GM18868 (cell line): ENCODE data around the gene PKNOX2.

ENCODE experiments used
- ATAC-seq: cut with Tn5 transposase; IDR thresholded peaks from one replicate; pipeline ENCODE4 v1.9.1; 2021; ENCODE audit warnings: mild to moderate bottlenecking, moderate library complexity; ENCODE audit not compliant: unreplicated experiment

PKNOX2 gene

DNA sequence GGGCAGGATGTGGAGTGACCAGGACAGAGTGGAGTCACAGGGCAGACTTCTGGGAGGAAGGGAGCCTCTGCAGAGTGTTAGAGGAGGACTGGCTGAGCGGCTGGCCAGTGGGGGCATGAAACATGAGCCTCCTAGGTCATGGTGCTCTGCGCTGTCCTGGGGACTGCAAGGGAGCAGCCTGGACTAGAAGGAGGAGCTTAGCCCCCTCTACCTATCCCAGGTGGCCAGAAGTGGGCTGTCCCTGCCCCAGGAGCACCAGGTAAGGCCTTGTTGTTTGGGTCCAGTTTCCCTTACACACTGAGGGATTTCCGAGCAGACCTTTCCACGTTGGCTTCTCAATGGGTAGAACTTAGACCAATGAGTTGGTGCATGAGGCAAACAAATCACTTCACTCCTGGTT lies 7.4 kb downstream of the PKNOX2 start:
- ATAC-seq, result no peak

GRCh38 chr11:125173027-125173426 lies 8.5 kb downstream of the PKNOX2 start:
- ATAC-seq, result no peak

DNA sequence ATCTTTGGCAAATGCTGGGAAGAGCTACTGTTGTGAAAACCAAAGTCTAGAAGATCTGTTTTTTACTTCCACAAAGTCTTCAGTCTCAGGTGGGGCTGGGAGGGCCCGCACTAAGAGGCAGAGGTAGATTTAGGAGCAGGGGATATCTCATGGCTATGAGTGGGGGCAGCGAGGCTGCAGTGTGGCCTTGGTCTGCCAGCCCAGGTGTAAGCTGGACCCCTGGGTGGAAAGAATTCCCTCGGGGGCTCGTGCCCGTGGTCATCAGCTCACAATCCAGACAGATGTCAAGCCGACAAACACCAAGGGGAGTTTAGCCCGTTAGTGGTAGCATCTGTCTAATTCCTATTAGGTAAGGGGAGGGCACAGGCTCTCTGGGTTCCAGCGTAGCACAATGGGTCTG lies 9.0 kb downstream of the PKNOX2 start:
- ATAC-seq, result no peak

GRCh38 chr11:125174057-125174456 lies 9.5 kb downstream of the PKNOX2 start:
- no peak for ATAC-seq

DNA sequence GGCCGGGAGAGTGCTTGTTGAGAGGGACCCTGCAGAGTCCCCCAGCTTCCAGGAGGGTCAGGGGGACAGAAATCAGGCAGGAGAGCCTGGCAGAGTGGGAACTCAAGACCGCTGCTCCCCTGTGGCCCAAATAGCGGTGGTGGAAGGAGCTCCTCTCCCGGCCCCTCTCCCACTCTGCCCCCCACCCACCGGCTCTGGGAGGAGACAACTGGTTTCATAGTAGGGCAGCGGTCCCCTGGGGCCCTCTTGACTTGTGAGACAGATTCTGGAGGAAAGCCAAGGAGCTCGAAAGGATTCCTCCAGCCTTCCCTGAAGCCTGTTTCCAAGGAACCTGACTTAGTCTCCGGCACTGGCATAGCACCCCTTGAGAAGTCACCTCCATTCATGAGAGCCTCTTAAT lies 10.1 kb downstream of the PKNOX2 start:
- no peak for ATAC-seq

DNA sequence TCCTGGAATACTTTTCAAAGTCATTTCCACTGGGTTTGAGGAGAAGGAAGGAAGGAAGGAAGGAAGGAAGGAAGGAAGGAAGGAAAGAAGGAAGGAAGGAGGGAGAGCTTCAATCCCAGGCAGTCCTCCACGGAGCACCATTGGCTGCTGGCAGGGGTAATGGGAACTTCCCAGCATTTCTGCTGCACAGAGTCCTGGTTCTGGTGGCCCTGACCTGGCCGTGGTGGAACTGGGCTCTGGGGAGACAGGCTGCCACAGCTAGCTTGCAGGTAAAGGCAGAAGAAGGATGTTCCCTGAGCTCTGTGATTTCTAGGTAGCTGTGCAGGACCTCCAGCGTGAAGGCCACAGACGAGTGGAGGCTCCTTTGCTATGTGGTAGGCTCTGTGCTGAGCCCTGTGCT lies 10.6 kb downstream of the PKNOX2 start:
- no peak for ATAC-seq

GRCh38 chr11:125175896-125176575 lies 11.5 kb downstream of the PKNOX2 start:
- no peak for ATAC-seq

DNA sequence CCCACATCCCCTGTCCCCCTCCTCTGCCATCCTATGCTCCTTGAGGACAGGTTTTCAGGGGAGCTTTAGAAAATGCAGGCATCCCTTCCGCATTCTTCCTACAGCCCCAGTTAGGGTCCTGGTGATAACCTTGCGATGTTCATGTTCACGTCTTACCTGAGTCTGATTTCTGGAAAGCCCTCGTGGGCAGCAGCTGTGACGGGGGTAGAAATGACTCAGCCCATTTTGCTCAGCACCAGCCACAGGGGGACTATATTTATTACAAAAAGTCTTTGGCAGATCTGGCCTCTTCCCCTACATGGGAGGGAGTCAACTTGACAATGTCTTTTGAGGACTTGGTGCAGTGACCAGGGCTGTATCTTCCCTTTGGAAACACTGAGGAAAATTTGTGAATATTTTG lies 12.3 kb downstream of the PKNOX2 start:
- ATAC-seq, result peak; percentile 86

DNA sequence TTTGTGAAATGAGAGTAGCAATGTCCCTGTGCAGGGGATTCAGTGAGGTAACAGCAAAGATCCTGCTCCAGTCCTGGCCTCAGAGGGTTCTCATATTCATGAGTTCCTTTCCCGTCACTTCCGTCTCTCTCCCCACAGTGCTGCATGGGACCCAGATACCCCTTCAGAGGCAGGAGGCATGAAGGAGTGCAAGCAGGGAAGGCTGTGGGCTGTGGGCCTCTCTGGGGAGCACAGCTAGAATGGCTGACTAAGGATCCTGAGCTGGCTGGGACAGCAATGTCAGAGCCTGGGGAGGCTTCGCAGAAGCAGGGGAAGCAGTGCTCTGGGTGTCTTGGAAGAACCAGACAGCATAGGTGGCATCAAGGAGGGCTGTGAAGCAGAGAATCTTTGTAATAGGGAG lies 13.0 kb downstream of the PKNOX2 start:
- ATAC-seq, result no peak

DNA sequence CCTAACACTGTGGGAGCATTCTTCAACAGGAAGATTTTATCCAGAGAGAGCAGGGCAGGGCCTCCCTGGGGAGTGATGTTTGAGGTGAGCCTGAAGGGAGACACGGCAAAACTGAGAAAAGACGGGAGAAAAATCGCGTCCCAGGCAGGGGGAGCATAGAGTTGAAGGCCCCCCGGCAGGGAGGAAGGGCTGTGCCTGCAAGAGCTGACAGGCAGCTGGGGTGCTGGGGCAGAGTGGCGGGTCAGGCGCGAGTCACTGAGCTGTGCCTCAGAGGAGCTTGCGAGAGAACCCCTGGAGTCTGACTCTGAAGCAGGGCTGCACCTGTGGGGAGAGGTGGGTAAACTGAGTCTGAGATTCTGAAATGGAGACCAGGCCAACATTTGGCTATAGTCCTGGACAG lies 14.8 kb downstream of the PKNOX2 start:
- ATAC-seq, result no peak

GRCh38 chr11:125179895-125180294 lies 15.3 kb downstream of the PKNOX2 start:
- ATAC-seq, result no peak

GRCh38 chr11:125180413-125181305 lies 16.1 kb downstream of the PKNOX2 start:
- no peak for ATAC-seq

GRCh38 chr11:125182573-125182972 lies 18.0 kb downstream of the PKNOX2 start:
- ATAC-seq, result no peak

GRCh38 chr11:125183641-125184040 lies 19.1 kb downstream of the PKNOX2 start:
- ATAC-seq, result no peak

DNA sequence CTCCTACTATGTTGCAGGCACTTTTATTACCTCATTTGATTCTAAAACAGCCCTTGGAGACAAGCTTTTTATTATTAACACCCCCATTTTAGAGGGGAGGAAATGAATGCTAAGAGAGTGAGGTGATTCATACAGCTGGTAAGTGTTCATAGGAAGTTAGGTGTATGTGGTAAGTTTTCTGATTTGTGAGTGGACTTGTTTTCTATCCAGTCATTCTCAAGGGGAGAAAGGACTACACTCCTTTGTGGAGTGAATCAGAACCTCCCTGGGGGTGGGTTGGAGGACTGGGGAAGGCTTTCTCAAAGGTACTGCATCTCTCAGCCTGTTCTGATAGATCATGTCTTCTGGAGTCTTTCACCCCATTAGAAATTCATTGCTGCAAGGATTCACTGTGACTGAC lies 23.5 kb downstream of the PKNOX2 start:
- ATAC-seq, result no peak

- no peak for ATAC-seq
Measured at GRCh38 chr11:125190566-125190965, 26.0 kb downstream of the PKNOX2 start.

GRCh38 chr11:125192183-125192582 lies 27.6 kb downstream of the PKNOX2 start:
- no peak for ATAC-seq

DNA sequence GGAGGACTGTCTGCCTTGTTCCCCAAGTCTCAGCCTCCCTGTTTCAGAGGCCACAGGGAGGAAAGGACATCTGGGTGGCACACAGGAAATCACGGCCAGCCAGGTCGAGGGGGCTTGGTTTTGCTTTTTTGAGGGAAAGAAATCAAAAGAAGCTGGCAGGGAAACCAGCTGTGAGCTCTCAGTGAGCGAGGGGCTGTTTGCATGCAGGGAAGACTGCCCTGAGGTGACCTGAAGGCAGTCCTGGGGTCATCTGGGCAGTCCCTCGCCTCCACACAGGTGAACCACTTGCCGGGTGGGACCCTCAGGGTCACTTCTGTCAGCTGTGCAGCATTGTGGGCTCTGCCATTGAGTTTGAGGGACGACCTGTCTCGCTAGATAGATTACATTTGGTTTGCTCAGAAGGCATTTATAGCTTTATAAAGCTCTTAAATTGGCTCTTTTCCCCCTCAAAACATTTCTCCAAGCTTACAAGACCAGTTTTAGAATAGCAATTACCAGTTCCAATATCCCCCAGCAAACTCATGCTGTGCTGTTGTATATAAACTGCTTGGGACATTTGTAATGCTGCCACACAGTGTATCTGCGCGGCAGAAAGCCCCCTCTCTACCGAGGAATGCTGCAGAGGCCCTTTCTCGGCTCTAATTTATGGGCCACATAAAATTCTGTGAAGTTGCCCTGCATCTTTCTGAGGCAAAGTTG lies 28.3 kb downstream of the PKNOX2 start:
- no peak for ATAC-seq

DNA sequence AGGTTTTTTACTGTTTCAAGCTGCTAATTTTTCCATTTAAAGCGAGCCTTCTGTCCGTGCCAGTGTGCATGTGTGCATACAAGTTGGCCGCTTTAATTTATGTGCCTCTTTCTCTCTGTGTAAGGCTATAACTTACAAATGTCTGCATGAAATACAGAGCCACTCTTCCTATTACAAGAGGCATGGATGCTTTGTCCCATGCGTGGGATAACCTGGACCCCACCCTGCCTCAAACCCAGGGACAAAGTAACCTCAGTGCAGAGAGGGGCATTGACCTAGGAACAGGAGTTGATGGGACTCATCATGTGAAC lies 28.8 kb downstream of the PKNOX2 start:
- ATAC-seq, result no peak

GRCh38 chr11:125193841-125194240 lies 29.3 kb downstream of the PKNOX2 start:
- no peak for ATAC-seq

DNA sequence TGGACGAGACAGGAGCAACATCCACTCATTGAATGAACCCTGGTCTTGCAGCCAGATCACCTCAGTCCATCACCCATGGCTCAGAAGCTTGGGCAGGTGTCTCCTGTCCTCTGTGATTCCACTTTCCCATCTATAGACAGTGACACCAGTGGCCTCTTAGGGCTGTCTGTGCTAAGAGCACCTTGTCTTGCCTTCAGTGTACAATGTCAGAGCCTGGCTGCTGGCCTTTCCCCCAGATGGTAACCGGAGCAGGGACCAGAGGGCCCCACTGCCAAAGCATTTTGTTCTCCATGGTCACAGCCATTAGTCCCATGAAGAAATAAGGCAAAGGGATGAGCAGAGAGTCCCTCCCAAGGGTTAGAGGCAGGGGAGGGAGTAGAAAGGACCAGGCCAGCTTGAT lies 35.4 kb downstream of the PKNOX2 start:
- ATAC-seq, result no peak

DNA sequence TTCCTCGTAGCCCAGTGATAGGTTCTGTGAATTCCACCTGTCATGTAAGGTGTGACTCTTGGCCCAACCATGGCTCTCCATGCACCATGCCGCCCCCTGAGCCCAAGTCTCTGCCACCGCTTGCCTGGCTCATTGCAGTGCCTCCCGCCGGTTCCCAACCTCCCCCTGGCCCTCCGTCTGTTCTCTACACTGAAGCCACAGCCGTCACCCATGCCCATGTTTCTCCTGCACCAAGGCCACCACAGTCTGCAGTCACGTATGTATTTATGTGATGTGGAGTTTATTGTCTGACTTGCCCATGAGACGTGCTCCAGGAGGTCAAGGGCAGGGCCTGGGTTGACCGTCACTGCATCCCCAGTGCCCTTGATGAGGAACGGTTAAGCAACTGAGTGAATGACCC lies 35.9 kb downstream of the PKNOX2 start:
- ATAC-seq, result no peak
